HG03139 (cell line): Measurements from ENCODE around the gene MLEC.
A peak's percentile ranks its signal among the peaks of the same experiment; 100 is the strongest.

ENCODE experiments used
- ATAC-seq: cut with Tn5 transposase; IDR thresholded peaks from one replicate; pipeline ENCODE4 v1.9.1; 2021; ENCODE audit not compliant: unreplicated experiment

MLEC gene, protein sequence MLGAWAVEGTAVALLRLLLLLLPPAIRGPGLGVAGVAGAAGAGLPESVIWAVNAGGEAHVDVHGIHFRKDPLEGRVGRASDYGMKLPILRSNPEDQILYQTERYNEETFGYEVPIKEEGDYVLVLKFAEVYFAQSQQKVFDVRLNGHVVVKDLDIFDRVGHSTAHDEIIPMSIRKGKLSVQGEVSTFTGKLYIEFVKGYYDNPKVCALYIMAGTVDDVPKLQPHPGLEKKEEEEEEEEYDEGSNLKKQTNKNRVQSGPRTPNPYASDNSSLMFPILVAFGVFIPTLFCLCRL

GRCh38 chr12:120686690-120687577 is at the start of gene MLEC:
MLEC (plus strand) TSS chr12:120687149; CDS start chr12:120687297, 148 bp downstream.
- ATAC-seq: peak; percentile 67

DNA sequence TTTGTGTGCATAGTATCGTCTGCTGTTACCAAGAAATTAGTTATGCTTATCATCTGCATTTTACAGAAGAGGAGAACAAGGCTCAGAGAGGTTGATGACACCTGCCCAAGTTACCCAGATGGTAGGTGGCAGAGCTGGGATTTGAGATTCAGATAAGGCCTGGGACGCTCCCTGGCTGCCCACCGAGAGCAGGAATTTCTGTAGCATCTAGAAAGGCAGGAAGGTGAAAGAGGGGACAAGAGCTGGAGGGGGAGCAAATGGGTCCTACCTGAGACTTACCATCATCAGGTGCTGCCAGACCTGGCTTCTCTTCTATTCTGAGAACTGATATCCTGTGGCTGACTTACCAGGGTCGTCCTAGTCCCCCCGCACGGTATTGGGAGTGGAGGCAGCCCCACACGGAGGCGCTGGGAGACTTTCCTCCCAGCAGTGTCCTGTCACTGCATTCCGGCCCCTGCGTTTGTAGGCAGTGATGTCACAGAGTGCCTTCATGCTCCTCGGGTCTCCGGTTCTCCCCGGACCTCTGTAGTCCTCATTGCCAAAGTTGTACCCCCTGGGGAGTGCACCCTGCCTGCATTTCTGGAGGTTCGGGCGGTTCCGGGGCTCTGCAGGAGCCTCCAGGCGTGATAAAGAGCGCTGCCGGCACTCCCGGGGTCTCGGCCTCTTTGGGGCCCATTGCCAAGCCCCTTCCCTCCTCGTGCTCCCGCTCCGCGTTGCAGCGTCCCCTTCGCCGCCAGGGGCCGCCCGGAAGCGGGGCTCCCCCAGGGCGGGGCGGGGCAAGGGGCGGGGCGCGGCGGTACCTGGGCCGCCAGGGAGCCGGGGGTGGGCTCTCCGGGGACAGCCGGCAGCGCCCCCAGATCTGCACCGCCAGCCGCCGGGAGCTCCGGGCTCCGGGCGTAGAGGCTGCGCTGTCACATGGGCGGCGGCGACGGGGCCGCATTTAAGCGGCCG is 46.9 kb upstream of the MLEC start, which contains the start of gene CABP1:
Gene CABP1, plus strand, starts transcription at position 856 of the 951 bp plus-strand sequence. Its CDS starts 60 bp downstream, at position 916.
- peak; percentile 50 for ATAC-seq

- peak; percentile 41 for ATAC-seq
These were observed 45.8 kb upstream of the MLEC start for GRCh38 chr12:120640861-120641833.

DNA sequence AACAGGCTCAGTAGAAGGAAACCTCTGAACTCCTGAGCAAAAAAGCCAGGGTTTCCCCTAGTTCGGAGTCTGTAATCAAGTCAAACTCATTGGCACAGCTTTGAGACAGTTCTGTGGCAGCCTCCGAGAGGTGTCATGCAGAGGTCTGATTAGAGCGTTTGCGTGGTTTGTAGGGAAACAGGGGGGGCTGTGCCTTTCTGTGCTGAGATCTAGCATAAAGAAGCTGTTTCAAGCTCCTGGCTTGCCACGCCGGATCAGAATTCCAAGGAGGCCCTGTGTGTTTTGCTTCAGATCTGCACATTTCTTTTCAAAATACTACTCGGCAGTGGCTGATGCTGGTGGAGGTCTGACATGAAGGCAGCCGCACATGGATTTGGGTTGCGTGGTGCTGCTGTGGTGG is 44.8 kb upstream of the MLEC start:
- ATAC-seq: no peak

GRCh38 chr12:120642826-120643225 is 44.1 kb upstream of the MLEC start:
- ATAC-seq: no peak

DNA sequence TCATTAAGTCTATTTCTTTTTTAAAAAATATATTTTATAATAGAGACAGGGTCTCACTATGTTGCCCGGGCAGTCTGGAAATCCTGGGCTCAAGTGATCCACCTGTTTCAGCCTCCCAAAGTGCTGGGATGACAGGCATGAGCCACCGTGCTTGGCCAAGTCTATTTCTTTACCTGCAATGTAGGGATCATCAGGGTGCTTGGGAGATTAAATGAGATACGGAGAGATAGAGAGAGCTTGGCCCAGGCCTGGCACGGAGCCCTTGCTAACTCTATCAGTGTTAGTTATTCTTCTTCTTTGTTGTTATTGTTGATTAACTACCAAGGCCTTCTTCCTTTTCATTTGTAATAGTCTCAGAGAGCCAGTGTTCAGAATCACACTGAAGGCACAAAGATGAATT is 43.4 kb upstream of the MLEC start:
- no peak for ATAC-seq

DNA sequence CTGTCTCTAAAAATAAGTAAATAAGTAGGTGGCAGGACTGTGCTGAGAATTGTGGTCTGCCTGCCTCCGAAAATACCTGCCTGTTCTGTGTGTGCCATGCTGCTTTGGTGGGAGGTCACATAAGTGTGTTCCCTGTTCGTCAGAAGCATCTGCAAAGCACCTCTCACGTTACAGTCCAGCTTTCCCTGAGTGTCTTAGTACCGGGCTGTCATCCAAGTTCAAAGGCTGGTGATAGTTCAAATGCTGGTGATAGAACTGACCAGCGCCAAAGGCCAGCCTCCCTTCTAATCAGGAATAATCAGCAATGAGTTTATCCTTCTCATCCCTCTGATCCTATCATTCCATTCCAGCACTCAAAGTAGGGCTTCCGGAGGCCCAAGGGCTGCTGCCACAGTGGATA is 40.9 kb upstream of the MLEC start:
- no peak for ATAC-seq

GRCh38 chr12:120647375-120647755 is 39.6 kb upstream of the MLEC start:
- ATAC-seq: no peak

DNA sequence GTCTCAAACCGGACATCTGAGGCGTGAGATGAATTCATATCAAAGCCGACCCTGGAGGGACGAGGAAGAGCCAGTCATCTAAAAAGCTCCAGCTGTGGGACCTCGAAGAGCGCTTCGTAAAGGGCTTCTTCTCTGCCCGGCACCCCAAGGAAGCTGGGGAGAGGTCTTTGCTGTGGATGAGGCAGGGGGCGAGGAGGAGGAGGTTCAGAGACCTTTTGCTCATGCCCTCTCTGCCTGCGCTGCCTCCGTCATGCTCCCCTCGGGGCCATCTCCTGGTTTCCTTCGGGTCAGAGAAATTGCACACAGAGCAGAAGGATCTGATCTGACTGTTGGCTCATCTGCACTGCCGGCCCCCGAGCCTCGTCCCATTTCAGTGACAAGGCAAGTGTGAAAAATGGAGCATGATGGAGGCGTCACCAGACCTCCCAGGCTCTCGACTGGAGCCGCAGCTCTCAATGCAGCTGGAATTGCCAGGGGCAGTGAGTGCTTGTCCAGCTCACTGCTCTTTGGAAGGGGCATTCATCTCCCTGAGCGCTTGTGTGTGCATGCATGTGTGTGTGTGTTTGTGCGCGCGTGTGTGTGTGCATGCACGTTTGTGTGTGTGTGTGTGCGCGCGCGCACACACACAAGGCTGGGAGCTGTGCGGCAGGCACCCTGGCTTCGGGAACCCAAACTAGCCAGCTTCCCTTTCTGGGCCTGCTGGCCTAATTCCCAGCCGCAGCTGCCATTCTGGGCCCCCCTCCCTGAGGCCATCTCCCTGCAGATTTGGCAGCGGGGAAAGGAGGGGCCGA is 37.3 kb upstream of the MLEC start:
- no peak for ATAC-seq

- ATAC-seq: no peak
These were observed 36.7 kb upstream of the MLEC start for GRCh38 chr12:120650233-120650690.

GRCh38 chr12:120651821-120652220 is 35.1 kb upstream of the MLEC start:
- ATAC-seq: no peak

DNA sequence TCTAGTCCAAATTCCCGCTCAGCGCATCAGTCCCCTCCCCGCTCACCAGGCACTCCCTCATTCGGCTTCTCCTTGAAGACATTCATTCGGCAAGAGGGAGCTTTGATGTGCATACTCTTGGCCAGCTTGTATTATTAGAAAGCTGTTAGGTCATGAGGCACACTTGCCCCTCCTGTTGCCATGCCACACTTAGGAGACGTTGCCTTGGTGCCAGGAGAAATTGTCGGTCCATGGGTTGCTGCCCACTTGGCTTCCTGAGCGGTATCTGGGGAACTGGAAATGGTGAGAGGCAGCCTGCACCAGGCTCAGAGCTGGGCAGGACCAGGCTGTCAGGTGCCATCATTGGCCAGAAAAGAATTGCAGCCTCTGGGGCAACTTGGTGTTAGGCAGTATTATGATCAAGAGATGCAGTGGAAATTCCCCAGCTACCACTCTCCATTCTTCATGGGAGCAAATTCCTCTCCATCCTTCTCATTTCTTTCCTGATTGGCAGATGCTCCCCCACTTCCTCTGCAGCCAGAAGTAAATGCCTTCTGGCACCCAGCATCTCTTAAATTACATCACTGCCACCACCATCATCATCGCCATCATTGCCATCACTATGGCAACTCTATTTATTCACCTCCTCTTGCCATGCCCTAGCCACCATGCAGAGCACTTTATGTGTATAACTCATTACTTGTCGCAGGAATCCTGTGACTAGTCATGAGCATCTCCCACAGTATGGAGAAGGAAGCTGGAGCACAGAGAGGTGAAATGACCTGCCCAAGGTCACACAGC is 34.1 kb upstream of the MLEC start:
- no peak for ATAC-seq

GRCh38 chr12:120653611-120654010 is 33.3 kb upstream of the MLEC start:
- no peak for ATAC-seq

DNA sequence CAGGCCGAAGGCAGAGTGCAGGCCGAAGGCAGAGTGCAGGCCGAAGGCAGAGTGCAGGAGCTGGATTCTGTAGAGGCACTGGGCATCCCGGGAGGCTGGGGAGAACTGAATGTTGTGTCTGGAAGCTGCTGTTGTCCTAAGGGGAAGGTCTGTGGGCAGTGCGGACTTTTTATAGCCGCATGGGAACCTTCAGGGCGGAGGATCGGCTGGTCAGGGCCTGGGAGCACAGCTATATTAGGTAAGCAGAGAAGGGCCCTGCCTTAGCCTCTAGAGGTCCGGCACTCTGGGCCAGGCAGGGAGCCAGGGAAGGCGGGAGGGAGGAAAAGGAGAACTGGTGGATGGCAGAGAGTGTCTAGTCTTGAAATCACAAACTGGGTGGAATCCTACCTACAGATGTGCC is 32.3 kb upstream of the MLEC start:
- no peak for ATAC-seq

DNA sequence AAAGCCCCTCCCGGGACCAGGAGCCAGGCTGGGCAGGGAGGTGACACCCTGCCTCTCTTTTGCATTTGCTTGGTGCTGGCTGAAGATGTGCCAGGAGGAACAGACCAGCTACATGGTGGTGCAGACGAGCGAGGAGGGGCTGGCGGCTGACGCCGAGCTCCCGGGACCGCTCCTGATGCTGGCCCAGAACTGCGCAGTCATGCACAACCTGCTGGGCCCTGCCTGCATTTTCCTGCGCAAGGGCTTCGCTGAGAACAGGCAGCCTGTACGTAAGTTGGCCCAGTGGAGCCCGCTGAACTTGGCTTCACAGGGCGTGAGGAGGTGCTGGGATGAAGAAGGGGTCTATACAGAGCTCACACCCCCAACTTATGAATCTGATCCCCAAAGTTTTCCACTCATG is 30.9 kb upstream of the MLEC start:
- no peak for ATAC-seq

GRCh38 chr12:120658286-120659150 is 28.4 kb upstream of the MLEC start:
- no peak for ATAC-seq

- ATAC-seq: no peak
These were observed 27.8 kb upstream of the MLEC start for GRCh38 chr12:120659151-120659525.
